SK-N-SH treated with all-trans-retinoic acid at 6 μM for 48 hours (cell line): ENCODE measurements around the gene BPGM.

Experiments
- ATAC-seq: fragments of 200-7000 bp; cut with Tn5 transposase; 3 replicates; pipeline ENCODE4 v1.9.1; 2020; ENCODE audit warnings: mild to moderate bottlenecking, moderate library complexity
- ARNTL ChIP-seq: fragments of 450-650 bp; formaldehyde crosslinking; IDR thresholded peaks from 2 replicates; pipeline ENCODE4 v1.5.0; 2020; ENCODE audit warnings: low read depth, mild to moderate bottlenecking, moderate library complexity, borderline replicate concordance
- BACH2 ChIP-seq: fragments of 250-450 bp; sonication (Bioruptor Pico); IDR thresholded peaks from 2 replicates; pipeline ENCODE4 v1.9.0; 2021; ENCODE audit warnings: mild to moderate bottlenecking, borderline replicate concordance
- CSDC2 ChIP-seq: fragments of 250-450 bp; sonication (Bioruptor Pico); IDR thresholded peaks from 2 replicates; pipeline ENCODE4 v1.5.0; 2020; ENCODE audit warnings: mild to moderate bottlenecking, moderate library complexity
- ESRRG ChIP-seq: fragments of 250-450 bp; sonication (Bioruptor Pico); IDR thresholded peaks from 2 replicates; pipeline ENCODE4 v1.6.1; 2021; ENCODE audit warnings: mild to moderate bottlenecking
- GLIS3 ChIP-seq: fragments of 250-450 bp; sonication (Bioruptor Pico); IDR thresholded peaks from 2 replicates; pipeline ENCODE4 v1.5.0; 2020; ENCODE audit warnings: mild to moderate bottlenecking, moderate library complexity
- ISL1 ChIP-seq: fragments of 250-450 bp; sonication (Bioruptor Pico); IDR thresholded peaks from 2 replicates; pipeline ENCODE4 v2.1.2; 2022; ENCODE audit warnings: mild to moderate bottlenecking, moderate library complexity
- OSR1 ChIP-seq: fragments of 250-450 bp; sonication (Bioruptor Pico); IDR thresholded peaks from 2 replicates; pipeline ENCODE4 v1.8.0; 2022; ENCODE audit warnings: moderate library complexity, mild to moderate bottlenecking, inconsistent platforms
- PPARA ChIP-seq: fragments of 250-450 bp; sonication (Bioruptor Pico); IDR thresholded peaks from 2 replicates; pipeline ENCODE4 v1.5.0; 2020; ENCODE audit warnings: mild to moderate bottlenecking, borderline replicate concordance
- RARB ChIP-seq: fragments of 250-450 bp; sonication (Bioruptor Pico); IDR thresholded peaks from 2 replicates; pipeline ENCODE4 v1.8.0; 2021; ENCODE audit warnings: mild to moderate bottlenecking, moderate library complexity
- SNAI2 ChIP-seq: fragments of 250-450 bp; sonication (Bioruptor Pico); IDR thresholded peaks from 2 replicates; pipeline ENCODE4 v1.5.0; 2020; ENCODE audit warnings: mild to moderate bottlenecking, moderate library complexity
- TCF4 ChIP-seq: fragments of 250-450 bp; sonication (Bioruptor Pico); IDR thresholded peaks from 2 replicates; pipeline ENCODE4 v1.8.0; 2021; ENCODE audit warnings: mild to moderate bottlenecking, moderate library complexity, borderline replicate concordance
- TOX ChIP-seq: fragments of 250-450 bp; sonication (Bioruptor Pico); IDR thresholded peaks from 2 replicates; pipeline ENCODE4 v1.8.0; 2021; ENCODE audit warnings: mild to moderate bottlenecking, moderate library complexity, borderline replicate concordance
- ZC3H10 ChIP-seq: fragments of 250-450 bp; sonication (Bioruptor Pico); IDR thresholded peaks from 2 replicates; pipeline ENCODE4 v1.5.1; 2021; ENCODE audit warnings: mild to moderate bottlenecking, moderate library complexity
- ZFP3 ChIP-seq: fragments of 250-450 bp; sonication (Bioruptor Pico); IDR thresholded peaks from 2 replicates; pipeline ENCODE4 v1.5.0; 2020; ENCODE audit warnings: mild to moderate bottlenecking, moderate library complexity
- ZFP30 ChIP-seq: fragments of 450-650 bp; formaldehyde crosslinking; IDR thresholded peaks from 2 replicates; pipeline ENCODE4 v1.5.0; 2022; ENCODE audit warnings: mild to moderate bottlenecking, moderate library complexity
- ZNF565 ChIP-seq: fragments of 450-650 bp; formaldehyde crosslinking; conservative IDR thresholded peaks from 2 replicates; pipeline ENCODE4 v1.5.0; 2020; ENCODE audit warnings: low read depth, mild to moderate bottlenecking, moderate library complexity
- ZNF70 ChIP-seq: fragments of 450-650 bp; formaldehyde crosslinking; IDR thresholded peaks from 2 replicates; pipeline ENCODE4 v1.5.0; 2020; ENCODE audit warnings: mild to moderate bottlenecking, moderate library complexity
- ZNF8 ChIP-seq: fragments of 450-650 bp; formaldehyde crosslinking; IDR thresholded peaks from 2 replicates; pipeline ENCODE4 v1.5.0; 2020; ENCODE audit warnings: mild to moderate bottlenecking, moderate library complexity
- TF ChIP-seq, protein P1 (sequence below): fragments of 250-450 bp; sonication (Bioruptor Pico); IDR thresholded peaks from 2 replicates; pipeline ENCODE4 v1.5.0; 2020; ENCODE audit warnings: mild to moderate bottlenecking, moderate library complexity
- TF ChIP-seq, protein P2 (sequence below): fragments of 250-450 bp; sonication (Bioruptor Pico); IDR thresholded peaks from 2 replicates; pipeline ENCODE4 v1.8.0; 2021; ENCODE audit warnings: low read depth, mild to moderate bottlenecking, moderate library complexity, borderline replicate concordance
- TF ChIP-seq, protein P3 (sequence below): fragments of 250-450 bp; sonication (Bioruptor Pico); IDR thresholded peaks from 2 replicates; pipeline ENCODE4 v1.8.0; 2020; ENCODE audit warnings: mild to moderate bottlenecking, moderate library complexity, borderline replicate concordance
- TF ChIP-seq, protein P4 (sequence below): fragments of 250-450 bp; sonication (Bioruptor Pico); IDR thresholded peaks from 2 replicates; pipeline ENCODE4 v1.5.1; 2020; ENCODE audit warnings: low read depth, mild to moderate bottlenecking, moderate library complexity

Gene BPGM

DNA sequence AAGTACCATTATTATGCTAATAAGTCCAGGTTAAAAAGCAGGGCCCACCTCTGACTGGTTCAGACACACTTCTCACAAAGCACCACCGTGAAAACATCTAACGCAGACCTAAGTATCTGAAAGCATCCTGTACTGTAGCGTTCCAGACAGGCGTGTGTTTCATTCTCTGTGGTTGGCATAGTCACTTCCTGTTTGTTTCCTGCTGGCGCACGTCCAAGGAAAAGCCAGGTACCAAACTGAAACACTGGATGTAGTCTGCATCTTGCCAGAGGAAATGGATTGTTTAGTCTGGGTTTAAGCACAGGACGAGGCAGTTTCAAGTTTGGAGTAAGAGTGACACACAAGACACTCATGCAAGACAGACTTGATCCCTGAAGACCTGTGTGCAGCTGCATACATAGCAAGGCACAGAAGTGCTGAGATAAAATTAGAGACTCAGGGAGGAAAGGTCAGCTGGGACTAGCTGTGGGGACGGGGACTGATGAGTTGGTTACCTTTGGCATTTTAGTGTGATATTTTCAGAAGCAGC lies 23.3 kb downstream of the BPGM start:
- TF ChIP-seq, protein P1, sequence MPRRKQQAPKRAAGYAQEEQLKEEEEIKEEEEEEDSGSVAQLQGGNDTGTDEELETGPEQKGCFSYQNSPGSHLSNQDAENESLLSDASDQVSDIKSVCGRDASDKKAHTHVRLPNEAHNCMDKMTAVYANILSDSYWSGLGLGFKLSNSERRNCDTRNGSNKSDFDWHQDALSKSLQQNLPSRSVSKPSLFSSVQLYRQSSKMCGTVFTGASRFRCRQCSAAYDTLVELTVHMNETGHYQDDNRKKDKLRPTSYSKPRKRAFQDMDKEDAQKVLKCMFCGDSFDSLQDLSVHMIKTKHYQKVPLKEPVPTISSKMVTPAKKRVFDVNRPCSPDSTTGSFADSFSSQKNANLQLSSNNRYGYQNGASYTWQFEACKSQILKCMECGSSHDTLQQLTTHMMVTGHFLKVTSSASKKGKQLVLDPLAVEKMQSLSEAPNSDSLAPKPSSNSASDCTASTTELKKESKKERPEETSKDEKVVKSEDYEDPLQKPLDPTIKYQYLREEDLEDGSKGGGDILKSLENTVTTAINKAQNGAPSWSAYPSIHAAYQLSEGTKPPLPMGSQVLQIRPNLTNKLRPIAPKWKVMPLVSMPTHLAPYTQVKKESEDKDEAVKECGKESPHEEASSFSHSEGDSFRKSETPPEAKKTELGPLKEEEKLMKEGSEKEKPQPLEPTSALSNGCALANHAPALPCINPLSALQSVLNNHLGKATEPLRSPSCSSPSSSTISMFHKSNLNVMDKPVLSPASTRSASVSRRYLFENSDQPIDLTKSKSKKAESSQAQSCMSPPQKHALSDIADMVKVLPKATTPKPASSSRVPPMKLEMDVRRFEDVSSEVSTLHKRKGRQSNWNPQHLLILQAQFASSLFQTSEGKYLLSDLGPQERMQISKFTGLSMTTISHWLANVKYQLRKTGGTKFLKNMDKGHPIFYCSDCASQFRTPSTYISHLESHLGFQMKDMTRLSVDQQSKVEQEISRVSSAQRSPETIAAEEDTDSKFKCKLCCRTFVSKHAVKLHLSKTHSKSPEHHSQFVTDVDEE (CRISPR knock-in tag), result 0 out of 2 replicates have a peak, but pooled peaks have one; percentile 10
- TF ChIP-seq PPARA (CRISPR knock-in tag), result no peak
- peak; percentile 97 for ATAC-seq

DNA sequence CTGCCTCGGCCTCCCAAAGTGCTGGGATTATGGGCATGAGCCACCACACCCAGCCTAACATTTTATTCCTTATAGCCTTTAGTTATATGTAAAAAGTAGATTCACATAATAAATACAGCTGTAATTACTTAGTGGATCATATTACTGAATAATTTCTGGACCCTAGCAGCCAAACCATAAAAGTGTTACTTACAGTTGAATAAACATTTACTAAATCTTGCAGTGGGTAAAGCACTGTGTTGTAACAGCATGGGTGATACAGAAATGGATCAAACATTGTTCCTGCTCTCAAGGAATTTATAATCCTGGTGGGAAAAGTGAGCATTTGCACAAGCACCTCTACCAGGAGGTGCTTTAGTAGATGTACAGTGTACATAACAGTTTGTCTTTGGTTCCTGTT lies 25.0 kb downstream of the BPGM start:
- ATAC-seq, result no peak
- no peak for TF ChIP-seq BACH2
- TF ChIP-seq TOX (CRISPR knock-in tag), result no peak

DNA sequence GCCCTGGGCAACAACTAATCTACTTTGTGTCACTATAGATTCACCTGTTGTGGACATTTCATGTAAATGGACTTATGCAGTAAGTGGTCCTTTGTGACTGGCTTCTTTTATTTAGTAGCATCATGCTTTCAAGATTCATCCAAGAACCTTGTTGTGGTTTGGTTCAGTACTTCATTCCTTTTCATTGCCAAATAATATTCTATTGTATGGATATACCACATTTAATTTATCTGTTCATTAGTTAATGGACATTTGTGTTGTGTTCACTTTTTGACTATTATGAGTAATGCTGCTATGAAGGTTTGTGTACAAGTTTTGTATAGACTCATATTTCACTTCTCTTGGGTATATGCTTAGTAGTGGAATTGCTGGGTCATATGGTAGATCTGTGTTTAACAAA lies 27.8 kb downstream of the BPGM start:
- no peak for ATAC-seq

DNA sequence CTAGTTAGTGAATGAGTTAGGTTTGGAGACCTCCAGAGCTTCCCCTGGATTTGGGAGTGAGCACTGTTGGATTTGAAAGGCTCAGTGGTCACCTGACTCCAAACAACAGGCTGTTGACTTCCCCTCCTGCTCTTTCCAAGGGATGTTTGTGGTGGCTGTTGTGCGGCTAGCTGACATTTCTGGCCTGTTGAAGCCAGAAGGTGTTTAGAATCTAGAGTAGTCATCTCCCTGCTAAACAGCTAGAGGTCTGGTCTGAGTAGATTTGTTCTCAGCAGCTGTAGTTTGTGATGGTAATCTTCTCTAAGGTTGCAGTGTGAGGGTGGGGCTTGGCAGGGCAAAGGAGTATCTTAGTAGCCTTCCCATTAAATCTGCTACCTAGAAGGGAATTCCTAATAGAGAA lies 30.1 kb downstream of the BPGM start:
- TF ChIP-seq BACH2 (no peak), ZC3H10 (CRISPR knock-in tag) (no peak), ISL1 (no peak), ZNF8 (CRISPR knock-in tag) (no peak), OSR1 (no peak), RARB (CRISPR knock-in tag) (no peak), GLIS3 (CRISPR knock-in tag) (no peak), ZNF565 (CRISPR knock-in tag) (no peak), TCF4 (CRISPR knock-in tag) (no peak), ZFP30 (CRISPR knock-in tag) (no peak), ARNTL (no peak), SNAI2 (CRISPR knock-in tag) (no peak), TOX (CRISPR knock-in tag) (no peak), ZFP3 (CRISPR knock-in tag) (no peak), CSDC2 (CRISPR knock-in tag) (no peak), PPARA (CRISPR knock-in tag) (no peak), ESRRG (CRISPR knock-in tag) (no peak)
- TF ChIP-seq, protein P2, sequence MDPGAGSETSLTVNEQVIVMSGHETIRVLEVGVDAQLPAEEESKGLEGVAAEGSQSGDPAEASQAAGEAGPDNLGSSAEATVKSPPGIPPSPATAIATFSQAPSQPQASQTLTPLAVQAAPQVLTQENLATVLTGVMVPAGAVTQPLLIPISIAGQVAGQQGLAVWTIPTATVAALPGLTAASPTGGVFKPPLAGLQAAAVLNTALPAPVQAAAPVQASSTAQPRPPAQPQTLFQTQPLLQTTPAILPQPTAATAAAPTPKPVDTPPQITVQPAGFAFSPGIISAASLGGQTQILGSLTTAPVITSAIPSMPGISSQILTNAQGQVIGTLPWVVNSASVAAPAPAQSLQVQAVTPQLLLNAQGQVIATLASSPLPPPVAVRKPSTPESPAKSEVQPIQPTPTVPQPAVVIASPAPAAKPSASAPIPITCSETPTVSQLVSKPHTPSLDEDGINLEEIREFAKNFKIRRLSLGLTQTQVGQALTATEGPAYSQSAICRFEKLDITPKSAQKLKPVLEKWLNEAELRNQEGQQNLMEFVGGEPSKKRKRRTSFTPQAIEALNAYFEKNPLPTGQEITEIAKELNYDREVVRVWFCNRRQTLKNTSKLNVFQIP (CRISPR knock-in tag), result no peak
- TF ChIP-seq, protein P3, sequence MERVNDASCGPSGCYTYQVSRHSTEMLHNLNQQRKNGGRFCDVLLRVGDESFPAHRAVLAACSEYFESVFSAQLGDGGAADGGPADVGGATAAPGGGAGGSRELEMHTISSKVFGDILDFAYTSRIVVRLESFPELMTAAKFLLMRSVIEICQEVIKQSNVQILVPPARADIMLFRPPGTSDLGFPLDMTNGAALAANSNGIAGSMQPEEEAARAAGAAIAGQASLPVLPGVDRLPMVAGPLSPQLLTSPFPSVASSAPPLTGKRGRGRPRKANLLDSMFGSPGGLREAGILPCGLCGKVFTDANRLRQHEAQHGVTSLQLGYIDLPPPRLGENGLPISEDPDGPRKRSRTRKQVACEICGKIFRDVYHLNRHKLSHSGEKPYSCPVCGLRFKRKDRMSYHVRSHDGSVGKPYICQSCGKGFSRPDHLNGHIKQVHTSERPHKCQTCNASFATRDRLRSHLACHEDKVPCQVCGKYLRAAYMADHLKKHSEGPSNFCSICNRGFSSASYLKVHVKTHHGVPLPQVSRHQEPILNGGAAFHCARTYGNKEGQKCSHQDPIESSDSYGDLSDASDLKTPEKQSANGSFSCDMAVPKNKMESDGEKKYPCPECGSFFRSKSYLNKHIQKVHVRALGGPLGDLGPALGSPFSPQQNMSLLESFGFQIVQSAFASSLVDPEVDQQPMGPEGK (CRISPR knock-in tag), result no peak

More for the DNA sequence above, 27.8 kb downstream of the BPGM start:
- TF ChIP-seq ZNF8 (CRISPR knock-in tag) (peak; percentile 99), RARB (CRISPR knock-in tag) (no peak)

DNA sequence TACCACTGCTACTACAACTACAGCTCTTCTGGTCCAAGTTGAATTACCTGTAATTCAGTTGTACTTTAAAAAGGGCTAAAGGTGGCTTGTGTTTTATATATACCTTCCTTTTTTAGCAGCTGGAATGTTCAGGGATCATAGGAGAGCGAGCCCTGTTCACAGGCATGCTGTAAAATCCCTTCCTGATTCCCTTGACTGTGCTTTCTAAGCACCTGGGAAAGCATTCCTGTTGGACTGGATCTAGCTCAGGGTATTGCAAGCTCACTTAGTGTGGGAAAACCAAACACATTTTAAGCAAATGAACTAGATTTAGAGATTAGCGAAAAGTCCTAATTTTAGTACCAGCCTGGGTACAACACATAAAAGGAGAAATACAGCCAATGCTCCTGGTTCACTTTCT lies 31.5 kb downstream of the BPGM start:
- no peak for TF ChIP-seq ZFP3 (CRISPR knock-in tag)
- TF ChIP-seq, protein P4, sequence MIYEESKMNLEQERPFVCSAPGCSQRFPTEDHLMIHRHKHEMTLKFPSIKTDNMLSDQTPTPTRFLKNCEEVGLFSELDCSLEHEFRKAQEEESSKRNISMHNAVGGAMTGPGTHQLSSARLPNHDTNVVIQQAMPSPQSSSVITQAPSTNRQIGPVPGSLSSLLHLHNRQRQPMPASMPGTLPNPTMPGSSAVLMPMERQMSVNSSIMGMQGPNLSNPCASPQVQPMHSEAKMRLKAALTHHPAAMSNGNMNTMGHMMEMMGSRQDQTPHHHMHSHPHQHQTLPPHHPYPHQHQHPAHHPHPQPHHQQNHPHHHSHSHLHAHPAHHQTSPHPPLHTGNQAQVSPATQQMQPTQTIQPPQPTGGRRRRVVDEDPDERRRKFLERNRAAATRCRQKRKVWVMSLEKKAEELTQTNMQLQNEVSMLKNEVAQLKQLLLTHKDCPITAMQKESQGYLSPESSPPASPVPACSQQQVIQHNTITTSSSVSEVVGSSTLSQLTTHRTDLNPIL (CRISPR knock-in tag), result no peak
- no peak for TF ChIP-seq RARB (CRISPR knock-in tag)
- no peak for TF ChIP-seq BACH2
- TF ChIP-seq CSDC2 (CRISPR knock-in tag), result no peak
- no peak for TF ChIP-seq TCF4 (CRISPR knock-in tag)
- no peak for TF ChIP-seq ZNF70
- TF ChIP-seq ZNF8 (CRISPR knock-in tag), result no peak
- no peak for TF ChIP-seq ZC3H10 (CRISPR knock-in tag)
- no peak for TF ChIP-seq ISL1

More for the DNA sequence above, 30.1 kb downstream of the BPGM start:
- peak; percentile 24; the same call in 2 of the 3 replicates for ATAC-seq

More for the DNA sequence above, 31.5 kb downstream of the BPGM start:
- no peak for ATAC-seq
